K562 (cell line): ENCODE data around the gene NOTCH1. TPM values are rescaled to one million over a fixed set of nuclear protein-coding genes. Genes with fewer than 3 reads are reported as not detected.

Source experiments
- ELF1 ChIP-seq: fragments of 200-800 bp; sonication (Bioruptor generic); IDR thresholded peaks from 2 replicates; pipeline ENCODE4 v1.6.1; 2016; ENCODE audit warnings: missing genetic modification characterization, missing compliant biosample characterization
- GTF2F1 ChIP-seq: IDR thresholded peaks from 2 replicates; pipeline ENCODE4 v1.6.1; 2011; ENCODE audit warnings: low read depth, low read length, improper control_type of control experiment
- HNRNPH1 ChIP-seq: fragments of 200-400 bp; formaldehyde crosslinking; optimal IDR thresholded peaks from 2 replicates; pipeline ENCODE3; 2017; ENCODE audit warnings: low read depth, mild to moderate bottlenecking, low read length, moderate library complexity
- KAT7 ChIP-seq: sonication (generic); formaldehyde crosslinking; IDR thresholded peaks from 2 replicates; pipeline ENCODE4 v1.8.0; 2022; ENCODE audit warnings: missing genetic modification reagents, mild to moderate bottlenecking, borderline replicate concordance
- MTA1 ChIP-seq: fragments of 450-650 bp; IDR thresholded peaks from 2 replicates; pipeline ENCODE4 v1.6.1; 2017; ENCODE audit warnings: borderline replicate concordance
- RFX1 ChIP-seq: fragments of 450-650 bp; IDR thresholded peaks from 2 replicates; pipeline ENCODE4 v1.6.1; 2016; ENCODE audit warnings: mild to moderate bottlenecking, moderate library complexity
- SRSF7 ChIP-seq: fragments of 200-400 bp; formaldehyde crosslinking; optimal IDR thresholded peaks from 2 replicates; pipeline ENCODE3; 2017; ENCODE audit warnings: mild to moderate bottlenecking, low read depth, low read length
- STAG1 ChIP-seq: sonication (generic); formaldehyde crosslinking; IDR thresholded peaks from 2 replicates; pipeline ENCODE4 v1.5.0; 2020; ENCODE audit warnings: missing genetic modification reagents, borderline replicate concordance
- ZBTB9 ChIP-seq: fragments of 450-650 bp; formaldehyde crosslinking; IDR thresholded peaks from 2 replicates; pipeline ENCODE4 v1.4.0; 2020; ENCODE audit warnings: mild to moderate bottlenecking, moderate library complexity
- ZNF407 ChIP-seq: fragments of 450-650 bp; IDR thresholded peaks from 2 replicates; pipeline ENCODE4 v1.6.1; 2016; ENCODE audit warnings: low read depth
- ZNF780A ChIP-seq: fragments of 250-450 bp; sonication (Bioruptor Pico); IDR thresholded peaks from 2 replicates; pipeline ENCODE4 v1.5.0; 2021; ENCODE audit warnings: mild to moderate bottlenecking
- polyA plus RNA-seq, 8 experiments: library from polyadenylated mRNA; depleted of rRNA in 4 of 8; stranded (reverse) in 5 of 8; unstranded in 3 of 8; fragments of >200 nt; fragmentation: Nextera tagmentation in 2 of 8; fragmentation: Illumina TruSeq in 1 of 8; extraction: Ambion mirVana in 2 of 8; extraction: Trizol in 1 of 8; gene quantifications; 2 replicates each; pipeline versions ENCODE4 v1.2.1 to v1.2.3, GENCODE V29; 2011 to 2014; ENCODE audit warnings: inconsistent platforms in 1 of 8, missing spikeins in 1 of 8
- total RNA-seq, 7 experiments: library from RNA; depleted of rRNA in 6 of 7; stranded (reverse); fragments of >200 nt in 6 of 7; fragmentation: Illumina TruSeq in 2 of 7; extraction: Trizol in 2 of 7; gene quantifications; 2 replicates each; pipeline versions ENCODE4 v1.2.1 to v1.2.3, GENCODE V29; 2011 to 2021; ENCODE audit warnings: low replicate concordance in 1 of 7

Gene NOTCH1
- total and polyA plus RNA-seq, 9 of the 15 experiments (the other 6 are each of a cell fraction or from before 2014, with no cell fraction given), result 0.03 to 31.4 (median 2.3) TPM

- TF ChIP-seq ZNF407 (no peak), ZNF780A (CRISPR knock-in tag) (no peak), RFX1 (no peak), STAG1 (CRISPR knock-in tag) (peak; percentile 98), KAT7 (CRISPR knock-in tag) (no peak), ELF1 (no peak), HNRNPH1 (no peak), ZBTB9 (CRISPR knock-in tag) (no peak), SRSF7 (no peak), MTA1 (no peak), GTF2F1 (no peak)
- TF ChIP-seq, all 486 proteins: peak for 29
These were observed 57.3 kb downstream of the NOTCH1 start (continued) for GRCh38 chr9:136488247-136489214.
